Activated B cell treated with CpG ODN at 0.5 μM for 24 hours (primary cell): Measurements from ENCODE around the gene PCSK5. TPM values are rescaled to one million over a fixed set of nuclear protein-coding genes. Genes with fewer than 3 reads are reported as not detected.
"Not testable (repeated sequence)": the region's sequence is repeated elsewhere in the genome, so short reads cannot be mapped to it uniquely, and the experiment has no call there.

ENCODE experiments used
- ATAC-seq: fragments of 200-7000 bp; cut with Tn5 transposase; one replicate; pipeline ENCODE4 v1.10.0; 2021; ENCODE audit warnings: low read depth, mild to moderate bottlenecking, moderate library complexity
- CTCF ChIA-PET: fragments of 350-600 bp; sonication (Branson Sonifier 250); formaldehyde crosslinking; loops from one replicate; lab custom pipeline; 2021; ENCODE audit warnings: antibody characterized with exemption; lab: Charles Lee
- POLR2A ChIA-PET: fragments of 350-600 bp; sonication (Branson Sonifier 250); formaldehyde crosslinking; loops from one replicate; lab custom pipeline; 2021; ENCODE audit warnings: antibody characterized with exemption; lab: Charles Lee
- DNase-seq: peaks from one replicate; pipeline ENCODE4 v3.0.0; 2022
- H3K27ac Mint-ChIP-seq: one replicate; pipeline ENCODE4 v1.8.0; 2020; ENCODE audit warnings: mixed read lengths
- H3K27me3 Mint-ChIP-seq: one replicate; pipeline ENCODE4 v1.8.0; 2021; ENCODE audit warnings: mixed read lengths
- H3K36me3 Mint-ChIP-seq: one replicate; pipeline ENCODE4 v1.8.0; 2021; ENCODE audit warnings: low read depth, mixed read lengths
- H3K4me1 Mint-ChIP-seq: one replicate; pipeline ENCODE4 v1.8.0; 2021; ENCODE audit warnings: mixed read lengths
- H3K4me3 Mint-ChIP-seq: one replicate; pipeline ENCODE4 v1.8.0; 2020; ENCODE audit warnings: mild to moderate bottlenecking, mixed read lengths
- H3K9me3 Mint-ChIP-seq: one replicate; pipeline ENCODE4 v1.8.0; 2020; ENCODE audit warnings: mixed read lengths
- CTCF ChIP-seq: fragments of 200-600 bp; IDR thresholded peaks from one replicate; pipeline ENCODE4 v1.8.0; 2022; ENCODE audit warnings: antibody characterized with exemption, mild to moderate bottlenecking
- intact Hi-C: fragments of 100-400 bp; cut with micrococcal nuclease; formaldehyde crosslinking; loops from one replicate; pipeline ENCODE4 v1.15.1; 2024
- total RNA-seq: library from RNA; stranded (reverse); gene quantifications from 2 replicates; pipeline ENCODE4 v1.2.3, GENCODE V29; 2022

Gene PCSK5
- total RNA-seq, 1 donor from 2014 or later, result not detected

GRCh38 chr9:75957116-75957515 is 66.6 kb downstream of the PCSK5 start:
- intact Hi-C loops, result no loop called here
- no peak for TF ChIP-seq CTCF
- Mint-ChIP-seq H3K27ac (no peak overlapping the region), H3K27me3 (no peaks in the 10 kb centered on the region), H3K4me3 (no peak overlapping the region), H3K9me3 (no peaks in the 10 kb centered on the region), H3K4me1 (no peaks in the 10 kb centered on the region), H3K36me3 (no peaks in the 10 kb centered on the region)
- POLR2A ChIA-PET, result no interaction called here
- ATAC-seq (no peak), DNase-seq (no peak)
- CTCF ChIA-PET, result no interaction called here

- DNase-seq, result no peak
- no peak for ATAC-seq
- CTCF ChIA-PET, result no interaction called here
- POLR2A ChIA-PET, result no interaction called here
- no peak for TF ChIP-seq CTCF
- Mint-ChIP-seq H3K9me3 (no peaks in the 10 kb centered on the region), H3K4me1 (no peaks in the 10 kb centered on the region), H3K27me3 (no peaks in the 10 kb centered on the region), H3K36me3 (no peaks in the 10 kb centered on the region), H3K4me3 (no peak overlapping the region), H3K27ac (no peak overlapping the region)
- intact Hi-C loops, result no loop called here
These were observed 67.8 kb downstream of the PCSK5 start for GRCh38 chr9:75958226-75958625.

- ATAC-seq (no peak), DNase-seq (no peak)
- intact Hi-C loops, result no loop called here
- Mint-ChIP-seq H3K9me3 (no peaks in the 10 kb centered on the region), H3K4me1 (no peaks in the 10 kb centered on the region), H3K27ac (no peak overlapping the region), H3K4me3 (no peak overlapping the region), H3K27me3 (no peaks in the 10 kb centered on the region), H3K36me3 (no peaks in the 10 kb centered on the region)
- TF ChIP-seq CTCF, result no peak
- ChIA-PET POLR2A (no interaction called here), CTCF (no interaction called here)
These were observed 70.1 kb downstream of the PCSK5 start for GRCh38 chr9:75960551-75960950.

- CTCF ChIA-PET, result no interaction called here
- Mint-ChIP-seq H3K9me3 (no peaks in the 10 kb centered on the region), H3K27ac (no peak overlapping the region), H3K4me1 (no peaks in the 10 kb centered on the region), H3K4me3 (no peak overlapping the region), H3K27me3 (no peaks in the 10 kb centered on the region), H3K36me3 (no peaks in the 10 kb centered on the region)
- intact Hi-C loops, result no loop called here
- no peak for TF ChIP-seq CTCF
- POLR2A ChIA-PET, result no interaction called here
- ATAC-seq (no peak), DNase-seq (no peak)
These were observed 71.7 kb downstream of the PCSK5 start for GRCh38 chr9:75962013-75962661.

GRCh38 chr9:75962662-75963036 is 72.2 kb downstream of the PCSK5 start:
- Mint-ChIP-seq H3K36me3 (no peaks in the 10 kb centered on the region), H3K4me3 (no peak overlapping the region), H3K27me3 (no peaks in the 10 kb centered on the region), H3K4me1 (no peaks in the 10 kb centered on the region), H3K27ac (no peak overlapping the region), H3K9me3 (no peaks in the 10 kb centered on the region)
- POLR2A ChIA-PET, result no interaction called here
- TF ChIP-seq CTCF, result no peak
- intact Hi-C loops, result no loop called here
- ATAC-seq, result no peak
- CTCF ChIA-PET, result no interaction called here
- no peak for DNase-seq

- H3K27ac Mint-ChIP-seq, H3K4me3 Mint-ChIP-seq, H3K36me3 Mint-ChIP-seq, DNase-seq, H3K27me3 Mint-ChIP-seq, POLR2A ChIA-PET, CTCF ChIA-PET, ATAC-seq, H3K9me3 Mint-ChIP-seq, intact Hi-C loops, H3K4me1 Mint-ChIP-seq: not testable (repeated sequence)
These were observed 72.8 kb downstream of the PCSK5 start for GRCh38 chr9:75963321-75963720.
